Neural crest cell (in vitro differentiated cells): ENCODE measurements around the gene PTTG1IP. TPM values are rescaled to one million over a fixed set of nuclear protein-coding genes. Genes with fewer than 3 reads are reported as not detected.

Source experiments
- DNase-seq: peaks from one replicate; pipeline ENCODE4 v3.0.0; 2021; ENCODE audit warnings: low read depth, mixed read lengths, low spot score
- H3K27ac Mint-ChIP-seq: one replicate; pipeline ENCODE4 v1.8.0; 2021; ENCODE audit warnings: mild to moderate bottlenecking, mixed read lengths; ENCODE audit not compliant: unreplicated experiment
- H3K27me3 Mint-ChIP-seq: 2 replicates; pipeline ENCODE4 v1.8.0; 2021; ENCODE audit warnings: low read depth, mild to moderate bottlenecking, mixed read lengths
- H3K36me3 Mint-ChIP-seq: 2 replicates; pipeline ENCODE4 v1.8.0; 2021; ENCODE audit warnings: low read depth, mild to moderate bottlenecking, mixed read lengths
- H3K4me1 Mint-ChIP-seq: 2 replicates; pipeline ENCODE4 v1.8.0; 2021; ENCODE audit warnings: mixed read lengths
- H3K4me3 Mint-ChIP-seq: one replicate; pipeline ENCODE4 v1.8.0; 2021; ENCODE audit warnings: mild to moderate bottlenecking, mixed read lengths
- H3K9me3 Mint-ChIP-seq: 2 replicates; pipeline ENCODE4 v1.8.0; 2021; ENCODE audit warnings: mixed read lengths
- CTCF ChIP-seq: fragments of 200-600 bp; sonication (generic); conservative IDR thresholded peaks from 2 replicates; pipeline ENCODE4 v1.5.0; 2021; ENCODE audit warnings: antibody characterized with exemption, mild to moderate bottlenecking
- total RNA-seq: library from RNA; stranded (reverse); gene quantifications from 2 replicates; pipeline ENCODE4 v1.2.1, GENCODE V29; 2021

Gene PTTG1IP
- total RNA-seq, 1 donor from 2014 or later, result 164 TPM

GRCh38 chr21:44858791-44859190 lies 14.7 kb downstream of the PTTG1IP start:
- Mint-ChIP-seq H3K27me3 (no peaks in the 10 kb centered on the region), H3K9me3 (no peaks in the 10 kb centered on the region), H3K27ac (no peak overlapping the region), H3K36me3 (peaks cover 9% of the 10 kb centered on the region), H3K4me1 (peaks cover 3% of the 10 kb centered on the region), H3K4me3 (no peak overlapping the region)
- no peak for TF ChIP-seq CTCF
- DNase-seq, result no peak

GRCh38 chr21:44858291-44858690 lies 15.2 kb downstream of the PTTG1IP start:
- no peak for DNase-seq
- Mint-ChIP-seq H3K27me3 (no peaks in the 10 kb centered on the region), H3K36me3 (peaks cover 9% of the 10 kb centered on the region), H3K27ac (no peak overlapping the region), H3K4me1 (peaks cover 3% of the 10 kb centered on the region), H3K9me3 (no peaks in the 10 kb centered on the region), H3K4me3 (no peak overlapping the region)
- TF ChIP-seq CTCF, result no peak

- no peak for TF ChIP-seq CTCF
- H3K9me3 Mint-ChIP-seq, result no peaks in the 10 kb centered on the region
- no peaks in the 10 kb centered on the region for H3K27me3 Mint-ChIP-seq
- peaks cover 9% of the 10 kb centered on the region for H3K36me3 Mint-ChIP-seq
- H3K4me3 Mint-ChIP-seq, result no peak overlapping the region
- DNase-seq, result no peak
- H3K27ac Mint-ChIP-seq, result no peak overlapping the region
- H3K4me1 Mint-ChIP-seq, result peaks cover 3% of the 10 kb centered on the region
Observed at GRCh38 chr21:44857127-44857892, 16.2 kb downstream of the PTTG1IP start.

- DNase-seq, result no peak
- Mint-ChIP-seq H3K4me3 (no peak overlapping the region), H3K9me3 (no peaks in the 10 kb centered on the region), H3K27me3 (no peaks in the 10 kb centered on the region), H3K27ac (no peak overlapping the region), H3K36me3 (peaks cover 6% of the 10 kb centered on the region), H3K4me1 (no peaks in the 10 kb centered on the region)
- TF ChIP-seq CTCF, result no peak
Observed at GRCh38 chr21:44856131-44856530, 17.4 kb downstream of the PTTG1IP start.

- Mint-ChIP-seq H3K4me3 (no peak overlapping the region), H3K9me3 (no peaks in the 10 kb centered on the region), H3K36me3 (peaks cover 9% of the 10 kb centered on the region), H3K27ac (no peak overlapping the region), H3K4me1 (no peaks in the 10 kb centered on the region), H3K27me3 (no peaks in the 10 kb centered on the region)
- DNase-seq, result no peak
- TF ChIP-seq CTCF, result no peak
Observed at GRCh38 chr21:44855572-44855971, 17.9 kb downstream of the PTTG1IP start.
